IMR-90 (cell line): ENCODE data around the gene HJURP. TPM values are rescaled to one million over a fixed set of nuclear protein-coding genes. Genes with fewer than 3 reads are reported as not detected.

Experiments used
- ATAC-seq: fragments of 200-7000 bp; cut with Tn5 transposase; 2 replicates; pipeline ENCODE4 v1.9.1; 2020; ENCODE audit warnings: low read depth, mild to moderate bottlenecking, moderate library complexity
- BruUV-seq: library from RNA; stranded (reverse); fragments of 400-500 nt; replicated peaks from 2 replicates; lab custom pipeline; 2021; lab: Mats Ljungman, UMichigan
- CTCF ChIA-PET: fragments of 300-600 bp; formaldehyde crosslinking; extraction: SDS; loops from one replicate; lab custom pipeline; 2021; ENCODE audit warnings: antibody characterized with exemption; lab: Yijun Ruan, JAX
- POLR2A ChIA-PET: fragments of 300-600 bp; sonication (Branson Sonifier 250); formaldehyde crosslinking; loops from one replicate; lab custom pipeline; 2022; ENCODE audit warnings: antibody characterized with exemption; ENCODE audit not compliant: unreplicated experiment; lab: Charles Lee
- DNase-seq: peaks from one replicate; pipeline ENCODE4 v3.0.0; 2013
- H2AFZ ChIP-seq: replicated peaks from 2 replicates; pipeline ENCODE3; 2013; ENCODE audit warnings: low read length, mild to moderate bottlenecking; ENCODE audit not compliant: poor library complexity
- H2AK5ac ChIP-seq: 2 replicates; pipeline ENCODE4 v1.6.1; 2013; ENCODE audit warnings: low read depth, low read length, inconsistent platforms
- H2AK9ac ChIP-seq: replicated peaks from 2 replicates; pipeline ENCODE3; 2013; ENCODE audit warnings: mild to moderate bottlenecking, low read depth, low read length, moderate library complexity; ENCODE audit not compliant: poor library complexity
- H2BK120ac ChIP-seq: 2 replicates; pipeline ENCODE4 v1.6.1; 2013; ENCODE audit warnings: low read depth, low read length, inconsistent platforms
- H2BK15ac ChIP-seq: 3 replicates; pipeline ENCODE4 v1.6.1; 2013; ENCODE audit warnings: low read depth, low read length, inconsistent platforms
- H2BK20ac ChIP-seq: 2 replicates; pipeline ENCODE4 v1.6.1; 2013; ENCODE audit warnings: low read depth, mild to moderate bottlenecking, inconsistent platforms, low read length, moderate library complexity
- H2BK5ac ChIP-seq: 2 replicates; pipeline ENCODE4 v1.6.1; 2013; ENCODE audit warnings: mild to moderate bottlenecking, low read depth, low read length, inconsistent platforms; ENCODE audit not compliant: poor library complexity, severe bottlenecking
- H3K14ac ChIP-seq: replicated peaks from 2 replicates; pipeline ENCODE4 v1.6.1; 2013; ENCODE audit warnings: low read depth, low read length, inconsistent platforms
- H3K18ac ChIP-seq: 2 replicates; pipeline ENCODE4 v1.6.1; 2013; ENCODE audit warnings: low read depth, low read length, control low read depth
- H3K23ac ChIP-seq: 2 replicates; pipeline ENCODE4 v1.6.1; 2013; ENCODE audit warnings: low read depth, low read length, inconsistent platforms
- H3K27ac ChIP-seq: 2 replicates; pipeline ENCODE4 v1.5.1; 2013; ENCODE audit warnings: mild to moderate bottlenecking, control low read depth, low read length; ENCODE audit not compliant: insufficient read depth
- H3K27me3 ChIP-seq: 2 replicates; pipeline ENCODE4 v1.6.1; 2013; ENCODE audit warnings: low read length; ENCODE audit not compliant: control insufficient read depth, insufficient read depth
- H3K36me3 ChIP-seq: 2 replicates; pipeline ENCODE4 v1.6.1; 2013; ENCODE audit warnings: low read length, mixed read lengths; ENCODE audit not compliant: control insufficient read depth, insufficient read depth
- H3K4ac ChIP-seq: 2 replicates; pipeline ENCODE4 v1.6.1; 2013; ENCODE audit warnings: low read depth, low read length, inconsistent platforms
- H3K4me1 ChIP-seq: 2 replicates; pipeline ENCODE4 v1.6.1; 2013; ENCODE audit warnings: low read length, mixed read lengths; ENCODE audit not compliant: control insufficient read depth, insufficient read depth
- H3K4me2 ChIP-seq: 2 replicates; pipeline ENCODE4 v1.6.1; 2013; ENCODE audit warnings: low read depth, mild to moderate bottlenecking, control low read depth, low read length, moderate library complexity
- H3K4me3 ChIP-seq: 2 replicates; pipeline ENCODE4 v1.5.1; 2013; ENCODE audit warnings: low read depth, mild to moderate bottlenecking, control low read depth, low read length, moderate library complexity; ENCODE audit not compliant: insufficient read depth
- H3K56ac ChIP-seq: 2 replicates; pipeline ENCODE4 v1.6.1; 2013; ENCODE audit warnings: low read length, inconsistent platforms; ENCODE audit not compliant: insufficient read depth; ENCODE audit errors: extremely low read depth
- H3K79me1 ChIP-seq, 2 experiments: 2 replicates each; pipeline ENCODE4 v1.6.1; 2013; ENCODE audit warnings: low read length in 2 of 2, inconsistent platforms in 1 of 2, low read depth in 1 of 2
- H3K9ac ChIP-seq: 2 replicates; pipeline ENCODE4 v1.6.1; 2013; ENCODE audit warnings: low read depth, low read length, control low read depth
- H3K9me1 ChIP-seq: 2 replicates; pipeline ENCODE4 v1.6.1; 2013; ENCODE audit warnings: low read length, inconsistent platforms; ENCODE audit not compliant: insufficient read depth
- H3K9me3 ChIP-seq: 2 replicates; pipeline ENCODE4 v1.6.1; 2013; ENCODE audit warnings: low read length; ENCODE audit not compliant: control insufficient read depth, insufficient read depth
- H4K20me1 ChIP-seq: 2 replicates; pipeline ENCODE4 v1.6.1; 2013; ENCODE audit warnings: low read length, inconsistent platforms; ENCODE audit not compliant: insufficient read depth
- H4K5ac ChIP-seq: 2 replicates; pipeline ENCODE4 v1.6.1; 2013; ENCODE audit warnings: mild to moderate bottlenecking, low read depth, low read length, control low read depth
- H4K8ac ChIP-seq, 2 experiments: 2 replicates each; pipeline ENCODE4 v1.6.1; 2013; ENCODE audit warnings: low read depth in 2 of 2, low read length in 2 of 2, control low read depth in 1 of 2, inconsistent platforms in 1 of 2
- H4K91ac ChIP-seq: 2 replicates; pipeline ENCODE4 v1.6.1; 2013; ENCODE audit warnings: low read depth, low read length, inconsistent platforms; ENCODE audit not compliant: insufficient read depth
- BHLHE40 ChIP-seq: fragments of 150-350 bp; IDR thresholded peaks from 2 replicates; pipeline ENCODE4 v1.6.1; 2016; ENCODE audit warnings: mild to moderate bottlenecking, low read depth, low read length
- CEBPB ChIP-seq: IDR thresholded peaks from 2 replicates; pipeline ENCODE4 v1.6.1; 2012; ENCODE audit warnings: low read depth, low read length, improper control_type of control experiment
- ELK1 ChIP-seq: fragments of 150-350 bp; IDR thresholded peaks from 2 replicates; pipeline ENCODE4 v1.6.1; 2016; ENCODE audit warnings: low read depth, mild to moderate bottlenecking, low read length, moderate library complexity, borderline replicate concordance
- FOS ChIP-seq: fragments of 150-350 bp; IDR thresholded peaks from 2 replicates; pipeline ENCODE4 v1.6.1; 2016; ENCODE audit warnings: low read depth, low read length
- MAFK ChIP-seq: IDR thresholded peaks from 2 replicates; pipeline ENCODE4 v1.6.1; 2012; ENCODE audit warnings: low read depth, low read length, improper control_type of control experiment
- MAZ ChIP-seq: IDR thresholded peaks from 2 replicates; pipeline ENCODE4 v1.6.1; 2012; ENCODE audit warnings: low read depth, mild to moderate bottlenecking, low read length, improper control_type of control experiment, moderate library complexity, borderline replicate concordance
- MXI1 ChIP-seq: IDR thresholded peaks from 2 replicates; pipeline ENCODE4 v1.6.1; 2012; ENCODE audit warnings: low read depth, mild to moderate bottlenecking, low read length, moderate library complexity, borderline replicate concordance
- NFE2L2 ChIP-seq: fragments of 150-350 bp; IDR thresholded peaks from 2 replicates; pipeline ENCODE4 v1.6.1; 2016; ENCODE audit warnings: low read depth, mild to moderate bottlenecking, low read length
- POLR2A ChIP-seq: IDR thresholded peaks from 2 replicates; pipeline ENCODE4 v1.6.1; 2012; ENCODE audit warnings: mild to moderate bottlenecking, low read depth, low read length
- RAD21 ChIP-seq: IDR thresholded peaks from 2 replicates; pipeline ENCODE4 v1.6.1; 2012; ENCODE audit warnings: low read length, improper control_type of control experiment
- RCOR1 ChIP-seq: IDR thresholded peaks from 2 replicates; pipeline ENCODE4 v1.6.1; 2012; ENCODE audit warnings: mild to moderate bottlenecking, low read length, improper control_type of control experiment; ENCODE audit not compliant: insufficient replicate concordance
- RFX5 ChIP-seq: IDR thresholded peaks from 2 replicates; pipeline ENCODE4 v1.8.0; 2012; ENCODE audit warnings: low read depth, mild to moderate bottlenecking, low read length, moderate library complexity
- SMC3 ChIP-seq: fragments of 150-350 bp; IDR thresholded peaks from 2 replicates; pipeline ENCODE4 v1.6.1; 2016; ENCODE audit warnings: low read depth, mild to moderate bottlenecking, antibody characterized with exemption, low read length, moderate library complexity
- USF2 ChIP-seq: fragments of 150-350 bp; IDR thresholded peaks from 2 replicates; pipeline ENCODE4 v1.6.1; 2017; ENCODE audit warnings: mild to moderate bottlenecking, antibody characterized with exemption, low read length, low read depth
- WGBS, 2 experiments: methylation state at CpG; one replicate each; pipeline versions ENCODE4 v1.1.5 to v1.1.7; 2013; ENCODE audit warnings: missing lambda C conversion rate in 2 of 2; ENCODE audit not compliant: insufficient read length in 1 of 2; ENCODE audit errors: extremely low coverage in 2 of 2; 5-methylcytosine and 5-hydroxymethylcytosine counted together
- dilution Hi-C: fragments of 300-500 bp; cut with HindIII; formaldehyde crosslinking; loops from one replicate; pipeline ENCODE4 v1.14.3; 2018; ENCODE audit warnings: low sequenced_read_pairs; ENCODE audit not compliant: unreplicated experiment
- in situ Hi-C: fragments of 300-500 bp; cut with MboI; formaldehyde crosslinking; loops from 3 replicates; pipeline ENCODE4 v1.14.3; 2019; ENCODE audit warnings: low sequenced_read_pairs, inconsistent platforms, mixed read lengths
- intact Hi-C: fragments of 100-400 bp; cut with micrococcal nuclease; formaldehyde crosslinking; loops from 2 replicates; pipeline ENCODE4 v1.10.0; 2022
- polyA plus RNA-seq, 3 experiments: library from polyadenylated mRNA; depleted of rRNA; stranded (reverse); fragments of >200 nt; gene quantifications; 2 replicates each; pipeline ENCODE4 v1.2.3, GENCODE V29; 2012; ENCODE audit warnings: low replicate concordance in 1 of 3
- total RNA-seq: library from RNA; depleted of rRNA; stranded (reverse); fragments of >200 nt; gene quantifications from 2 replicates; pipeline ENCODE4 v1.2.3, GENCODE V29; 2012

Gene HJURP
- total and polyA plus RNA-seq, 2 of the 4 experiments (the other 2 are of a cell fraction): 22.6 to 26.5 TPM

GRCh38 chr2:233837694-233838229 lies 16.6 kb downstream of the HJURP start:
- H3K23ac ChIP-seq: no peak overlapping the region
- H3K27me3 ChIP-seq: no peaks in the 10 kb centered on the region
- peaks cover 24% of the 10 kb centered on the region for H4K20me1 ChIP-seq
- H4K8ac ChIP-seq: no peak overlapping the region
- H3K27ac ChIP-seq: no peak overlapping the region
- H3K4me2 ChIP-seq: no peak overlapping the region
- BruUV-seq: no TSS peak
- H3K36me3 ChIP-seq: peaks cover 12% of the 10 kb centered on the region
- dilution Hi-C loops (no loop called here), intact Hi-C loops (no loop called here), in situ Hi-C loops (loop anchor here (25.0 kb wide), 1 partner anchor 375 kb away; no protein-coding TSS in a partner anchor)
- H2AFZ ChIP-seq: peak overlapping the region; percentile 37
- H3K18ac ChIP-seq: no peak overlapping the region
- H3K4me3 ChIP-seq: no peak overlapping the region
- H2BK120ac ChIP-seq: no peak overlapping the region
- ATAC-seq: no peak
- H2AK9ac ChIP-seq: no peak overlapping the region
- no CpG with 5 or more reads among the region's 9 CpGs for WGBS, 2 experiments
- no peak overlapping the region for H3K9ac ChIP-seq
- H3K9me1 ChIP-seq: peaks cover 5% of the 10 kb centered on the region
- no peak overlapping the region for H2BK20ac ChIP-seq
- no peak overlapping the region for H2BK5ac ChIP-seq
- ChIA-PET POLR2A (no interaction called here), CTCF (interaction anchor here (0.6 to 1.2 kb wide), 2 partner anchors 19 to 308 kb away, joined by 4 to 5 read pairs; no protein-coding TSS in a partner anchor)
- DNase-seq: no peak
- H2AK5ac ChIP-seq: no peak overlapping the region
- no peak overlapping the region for H3K14ac ChIP-seq
- no peak overlapping the region for H3K56ac ChIP-seq
- H3K4me1 ChIP-seq: peaks cover 5% of the 10 kb centered on the region
- TF ChIP-seq FOS (no peak), SMC3 (no peak), USF2 (no peak), CEBPB (no peak), RCOR1 (no peak), RFX5 (no peak), MAFK (no peak), MAZ (no peak), MXI1 (no peak), POLR2A (no peak), RAD21 (no peak), ELK1 (no peak), NFE2L2 (no peak), BHLHE40 (no peak)
- H2BK15ac ChIP-seq: no peak overlapping the region
- H4K5ac ChIP-seq: no peak overlapping the region
- no peak overlapping the region for H3K4ac ChIP-seq
- no peaks in the 10 kb centered on the region for H3K9me3 ChIP-seq
- no peak overlapping the region for H4K91ac ChIP-seq
- peaks cover 44 to 69% of the 10 kb centered on the region in 2 experiments for H3K79me1 ChIP-seq
